ENCODE results near the gene CD1E. TPM values are rescaled to one million over a fixed set of nuclear protein-coding genes. Genes with fewer than 3 reads are reported as not detected.
A peak's percentile ranks its signal among the peaks of the same experiment; 100 is the strongest.

CD1E gene
- total and polyA plus RNA-seq, 10 of the 15 experiments (the other 5 are each of a cell fraction or from before 2014, with no cell fraction given), result 0.05 to 0.07 (median 0.05) TPM; not detected in 7

DNA sequence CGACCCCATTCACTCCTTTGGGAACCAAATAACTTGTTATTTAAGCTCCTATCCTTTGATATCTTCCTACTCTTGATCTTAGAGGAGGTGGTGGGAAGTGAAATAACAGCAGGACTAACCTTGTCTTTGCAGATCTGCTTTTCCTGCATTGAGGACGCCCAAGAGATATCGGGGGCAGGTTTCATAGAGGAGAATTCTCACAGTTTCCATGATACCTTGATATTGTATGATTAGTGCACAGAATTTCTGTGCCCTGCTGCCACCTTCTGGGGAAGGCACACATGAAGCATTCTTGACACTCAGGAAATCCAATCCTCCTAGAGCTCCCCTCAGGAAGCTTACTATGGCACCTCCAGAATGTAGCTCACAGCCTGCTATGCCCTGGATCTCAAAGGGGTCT, 24.0 kb upstream of the CD1E start:
- SMC1A ChIA-PET (ENCODE audit: uncharacterized antibody, unreplicated experiment), result interaction anchor here (0.7 to 6.8 kb wide), 35 partner anchors 19 to 1000 kb away, joined by 3 to 172 read pairs (median 4); partner anchors contain the start of genes AIM2 and CD1C
- H2AFZ ChIP-seq (ENCODE audit: control insufficient read depth, low read depth, low read length), result no peak overlapping the region
- FAIRE-seq, result no peak

More for the DNA sequence above, 24.0 kb upstream of the CD1E start:
- no TSS peak for BruUV-seq (replicated peaks)
- WGBS (ENCODE audit: insufficient coverage, insufficient replicate concordance, low lambda C conversion rate, missing lambda C conversion rate), result 0% methylated on average over 3 of the region's 3 CpGs
- ChIA-PET POLR2A (interaction anchor here (1.3 to 1.4 kb wide), 2 partner anchors 82 to 126 kb away, joined by 3 to 6 read pairs; no protein-coding TSS in a partner anchor), CTCF (interaction anchor here (0.7 to 12.2 kb wide), 39 partner anchors 9 to 743 kb away, joined by 3 to 267 read pairs (median 5); partner anchors contain the start of genes CD1A, CD1C and OR6K3), RAD21 (ENCODE audit: unreplicated experiment) (interaction anchor here (0.6 to 10.6 kb wide), 33 partner anchors 9 to 742 kb away, joined by 3 to 179 read pairs (median 4); partner anchors contain the start of genes CD1A, CD1C and CD1D)
- peaks cover 5% of the 10 kb centered on the region for H3K4me1 ChIP-seq (ENCODE audit: control insufficient read depth, insufficient read depth, low read length)
- H3K27ac ChIP-seq (ENCODE audit: control insufficient read depth, insufficient read depth), result no peak overlapping the region
- no peak overlapping the region for H3K4me2 ChIP-seq (ENCODE audit: control insufficient read depth, insufficient read depth)
- no peak overlapping the region for H3K9ac ChIP-seq (ENCODE audit: control insufficient read depth, insufficient read depth, low read length)
- no peak for DNase-seq (ENCODE audit: low read depth, low spot score)
- H3K9me3 ChIP-seq (replicated peaks; ENCODE audit: control insufficient read depth, insufficient read depth, low read length), result no peaks in the 10 kb centered on the region
- H3K79me2 ChIP-seq (ENCODE audit: control insufficient read depth, insufficient read depth, low read length), result no peaks in the 10 kb centered on the region
- no peaks in the 10 kb centered on the region for H3K36me3 ChIP-seq (ENCODE audit: control insufficient read depth in 2 of 2, insufficient read depth in 2 of 2, low read length in 1 of 2)
- no peaks in the 10 kb centered on the region for H4K20me1 ChIP-seq (ENCODE audit: control insufficient read depth, insufficient read depth)
- H3K4me3 ChIP-seq, result no peak overlapping the region
- peak; percentile 84 for ATAC-seq
- in situ Hi-C loops (cut with MboI) (loop anchor here (10.0 kb wide), 1 partner anchor 125 kb away; no protein-coding TSS in a partner anchor), intact Hi-C loops (cut with micrococcal nuclease; ENCODE audit: unreplicated experiment) (loop anchor here (1.0 kb wide), 2 partner anchors 83 to 125 kb away; no protein-coding TSS in a partner anchor)
- no peaks in the 10 kb centered on the region for H3K27me3 ChIP-seq (replicated peaks in 1 of 2; ENCODE audit: control insufficient read depth in 2 of 2, insufficient read depth in 2 of 2, low read length in 1 of 2)
- TF ChIP-seq TBL1XR1 (IDR thresholded peaks at IDR 0.05; ENCODE audit: low read depth, low read length) (no peak), CTCF (IDR thresholded peaks at IDR 0.05 in 2 of 3, conservative IDR thresholded peaks at IDR 0.05 in 1 of 3; ENCODE audit: control insufficient read depth in 2 of 3, extremely low read depth in 1 of 3, insufficient read depth in 1 of 3, low read depth in 3 of 3, low read length in 3 of 3) (peak; percentile 61 to 69 (median 63)), PKNOX1 (IDR thresholded peaks at IDR 0.05) (no peak), SMC3 (IDR thresholded peaks at IDR 0.05; ENCODE audit: borderline replicate concordance, low read length) (peak; percentile 82; the same call in 1 of the 2 replicates), YY1 (IDR thresholded peaks at IDR 0.05; ENCODE audit: low read depth, low read length) (0 out of 2 replicates have a peak, but pooled peaks have one; percentile 14), RAD21 (IDR thresholded peaks at IDR 0.05; ENCODE audit: insufficient read depth, low read depth, low read length) (peak; percentile 80)
